NT2/D1 (cell line): ENCODE data around the gene SEC24D.
"Not testable (repeated sequence)": the region's sequence is repeated elsewhere in the genome, so short reads cannot be mapped to it uniquely, and the experiment has no call there.

Experiments used
- DNase-seq: peaks from one replicate; pipeline ENCODE4 v3.0.0-alpha.2; 2011; ENCODE audit warnings: low read depth, low spot score
- H3K27me3 ChIP-seq: 2 replicates; pipeline ENCODE4 v1.6.0; 2011; ENCODE audit warnings: mild to moderate bottlenecking; ENCODE audit not compliant: insufficient read length, insufficient read depth
- H3K36me3 ChIP-seq: 2 replicates; pipeline ENCODE4 v1.6.1; 2011; ENCODE audit warnings: mild to moderate bottlenecking, low read length, mixed read lengths; ENCODE audit not compliant: insufficient read depth, insufficient read length
- H3K4me1 ChIP-seq: 2 replicates; pipeline ENCODE4 v1.5.1; 2011; ENCODE audit not compliant: insufficient read depth, insufficient read length
- H3K4me3 ChIP-seq: 2 replicates; pipeline ENCODE4 v1.5.1; 2011; ENCODE audit warnings: low read depth; ENCODE audit not compliant: insufficient read length
- H3K9ac ChIP-seq: 2 replicates; pipeline ENCODE4 v1.6.0; 2011; ENCODE audit warnings: low read depth; ENCODE audit not compliant: insufficient read length
- H3K9me3 ChIP-seq: 2 replicates; pipeline ENCODE4 v1.5.1; 2011; ENCODE audit warnings: mild to moderate bottlenecking, low read length; ENCODE audit not compliant: insufficient read depth
- SUZ12 ChIP-seq: IDR thresholded peaks from 2 replicates; pipeline ENCODE4 v1.6.1; 2011; ENCODE audit not compliant: insufficient read length, insufficient read depth; ENCODE audit errors: extremely low read depth
- YY1 ChIP-seq: IDR thresholded peaks from 2 replicates; pipeline ENCODE4 v1.6.1; 2011; ENCODE audit not compliant: insufficient read length, insufficient read depth
- ZNF274 ChIP-seq: IDR thresholded peaks from 2 replicates; pipeline ENCODE4 v1.6.1; 2011; ENCODE audit warnings: mild to moderate bottlenecking, low read depth, low read length

SEC24D gene, protein sequence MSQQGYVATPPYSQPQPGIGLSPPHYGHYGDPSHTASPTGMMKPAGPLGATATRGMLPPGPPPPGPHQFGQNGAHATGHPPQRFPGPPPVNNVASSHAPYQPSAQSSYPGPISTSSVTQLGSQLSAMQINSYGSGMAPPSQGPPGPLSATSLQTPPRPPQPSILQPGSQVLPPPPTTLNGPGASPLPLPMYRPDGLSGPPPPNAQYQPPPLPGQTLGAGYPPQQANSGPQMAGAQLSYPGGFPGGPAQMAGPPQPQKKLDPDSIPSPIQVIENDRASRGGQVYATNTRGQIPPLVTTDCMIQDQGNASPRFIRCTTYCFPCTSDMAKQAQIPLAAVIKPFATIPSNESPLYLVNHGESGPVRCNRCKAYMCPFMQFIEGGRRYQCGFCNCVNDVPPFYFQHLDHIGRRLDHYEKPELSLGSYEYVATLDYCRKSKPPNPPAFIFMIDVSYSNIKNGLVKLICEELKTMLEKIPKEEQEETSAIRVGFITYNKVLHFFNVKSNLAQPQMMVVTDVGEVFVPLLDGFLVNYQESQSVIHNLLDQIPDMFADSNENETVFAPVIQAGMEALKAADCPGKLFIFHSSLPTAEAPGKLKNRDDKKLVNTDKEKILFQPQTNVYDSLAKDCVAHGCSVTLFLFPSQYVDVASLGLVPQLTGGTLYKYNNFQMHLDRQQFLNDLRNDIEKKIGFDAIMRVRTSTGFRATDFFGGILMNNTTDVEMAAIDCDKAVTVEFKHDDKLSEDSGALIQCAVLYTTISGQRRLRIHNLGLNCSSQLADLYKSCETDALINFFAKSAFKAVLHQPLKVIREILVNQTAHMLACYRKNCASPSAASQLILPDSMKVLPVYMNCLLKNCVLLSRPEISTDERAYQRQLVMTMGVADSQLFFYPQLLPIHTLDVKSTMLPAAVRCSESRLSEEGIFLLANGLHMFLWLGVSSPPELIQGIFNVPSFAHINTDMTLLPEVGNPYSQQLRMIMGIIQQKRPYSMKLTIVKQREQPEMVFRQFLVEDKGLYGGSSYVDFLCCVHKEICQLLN

DNA sequence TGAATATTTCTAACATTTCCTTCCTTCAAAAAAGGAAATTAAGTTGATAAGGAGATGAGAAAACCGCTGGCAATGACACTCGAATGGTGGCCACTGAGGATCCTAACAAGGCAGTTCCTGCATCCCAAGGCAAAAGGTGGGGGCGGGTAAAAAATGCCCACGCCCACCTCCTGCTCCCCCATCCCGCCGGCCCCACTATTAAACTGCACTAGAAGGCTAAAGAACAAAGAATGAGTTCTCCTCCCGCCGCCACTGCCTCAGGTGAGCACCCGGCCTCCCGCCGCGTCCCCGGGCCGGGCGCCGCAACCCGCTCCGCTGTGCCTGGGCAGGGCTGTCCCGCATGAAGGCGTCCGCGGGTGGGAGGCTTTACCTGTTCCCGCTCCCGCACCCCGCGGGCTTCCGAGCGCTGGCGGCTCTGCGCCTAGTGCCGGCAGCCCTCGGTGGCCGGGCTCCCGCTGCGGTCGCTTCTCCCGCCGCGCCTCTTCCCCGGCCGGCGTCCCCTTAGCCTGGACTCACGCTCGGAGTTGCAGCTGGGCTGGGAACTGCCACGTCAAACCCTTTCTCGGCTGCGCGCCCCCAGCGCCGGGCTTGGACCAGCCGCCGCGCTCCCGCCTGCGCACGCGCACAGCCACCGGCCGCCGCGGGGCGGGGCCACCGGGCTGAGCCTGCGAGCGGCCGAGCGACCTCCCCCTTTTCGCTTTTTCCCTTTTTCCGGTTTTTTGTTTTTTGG lies at the start of gene SEC24D:
TSS of gene SEC24D (minus strand) at position 556 of the 730 bp plus-strand sequence. CDS start 2,430 bp downstream, outside the sequence.
- Histone ChIP-seq H3K36me3 (peaks cover 24% of the 10 kb centered on the region), H3K9me3 (no peaks in the 10 kb centered on the region), H3K4me1 (no peaks in the 10 kb centered on the region), H3K4me3 (peak within 1 kb of the TSS; percentile 76), H3K9ac (peak within 1 kb of the TSS; percentile 89), H3K27me3 (no peaks in the 10 kb centered on the region)
- DNase-seq = peak; percentile 63
- TF ChIP-seq YY1 (no peak), ZNF274 (no peak), SUZ12 (no peak)

DNA sequence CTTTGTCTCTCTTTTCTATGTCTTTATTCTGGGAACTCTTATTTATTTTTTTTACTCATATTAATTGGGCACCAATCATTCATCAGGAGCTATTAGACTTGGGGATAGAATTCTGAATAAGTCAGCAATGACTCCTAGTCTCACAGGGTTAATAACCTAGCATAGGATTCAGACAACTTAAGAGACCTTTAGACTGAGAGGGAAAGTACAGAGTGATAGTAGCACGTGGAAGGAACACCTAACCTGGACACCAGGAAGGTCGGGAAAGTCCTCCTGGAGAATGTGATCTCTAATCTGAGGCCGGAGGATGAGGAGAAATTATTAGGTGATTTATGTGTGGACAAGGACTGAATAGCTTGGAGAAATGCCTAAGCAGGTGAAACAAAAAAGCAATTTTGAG lies 48.8 kb upstream of the SEC24D start:
- Histone ChIP-seq H3K36me3 (no peaks in the 10 kb centered on the region), H3K4me3 (no peak overlapping the region), H3K27me3 (peaks cover 7% of the 10 kb centered on the region), H3K9me3 (no peaks in the 10 kb centered on the region), H3K9ac (no peak overlapping the region), H3K4me1 (no peaks in the 10 kb centered on the region)
- no peak for DNase-seq
- TF ChIP-seq ZNF274 (no peak), SUZ12 (no peak), YY1 (no peak)

DNA sequence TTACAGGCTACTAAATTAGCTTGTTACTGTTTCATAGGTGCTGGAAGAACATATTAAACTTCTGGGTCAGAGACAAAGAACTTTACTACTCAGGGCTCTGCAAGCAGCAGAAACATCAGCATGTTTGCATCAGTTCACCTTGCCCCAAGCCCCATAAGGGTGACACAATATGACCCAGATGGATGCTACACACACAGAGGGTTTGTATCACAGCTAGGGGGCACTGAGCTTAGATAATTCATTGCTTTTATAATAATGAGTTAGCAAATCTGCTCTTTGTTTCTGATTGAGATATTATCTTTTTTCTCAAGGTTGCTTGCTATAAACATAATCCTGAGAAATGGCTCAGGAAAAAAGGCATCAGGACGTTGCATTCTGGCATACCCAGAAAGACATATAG lies 47.9 kb upstream of the SEC24D start:
- no peak for TF ChIP-seq YY1
- no peak for TF ChIP-seq SUZ12
- no peak for TF ChIP-seq ZNF274
- Histone ChIP-seq H3K27me3 (peaks cover under 1% of the 10 kb centered on the region), H3K4me3 (no peak overlapping the region), H3K9ac (no peak overlapping the region), H3K9me3 (peaks cover 3% of the 10 kb centered on the region; the same call in 1 of the 2 replicates), H3K36me3 (no peaks in the 10 kb centered on the region), H3K4me1 (no peaks in the 10 kb centered on the region)
- no peak for DNase-seq

DNA sequence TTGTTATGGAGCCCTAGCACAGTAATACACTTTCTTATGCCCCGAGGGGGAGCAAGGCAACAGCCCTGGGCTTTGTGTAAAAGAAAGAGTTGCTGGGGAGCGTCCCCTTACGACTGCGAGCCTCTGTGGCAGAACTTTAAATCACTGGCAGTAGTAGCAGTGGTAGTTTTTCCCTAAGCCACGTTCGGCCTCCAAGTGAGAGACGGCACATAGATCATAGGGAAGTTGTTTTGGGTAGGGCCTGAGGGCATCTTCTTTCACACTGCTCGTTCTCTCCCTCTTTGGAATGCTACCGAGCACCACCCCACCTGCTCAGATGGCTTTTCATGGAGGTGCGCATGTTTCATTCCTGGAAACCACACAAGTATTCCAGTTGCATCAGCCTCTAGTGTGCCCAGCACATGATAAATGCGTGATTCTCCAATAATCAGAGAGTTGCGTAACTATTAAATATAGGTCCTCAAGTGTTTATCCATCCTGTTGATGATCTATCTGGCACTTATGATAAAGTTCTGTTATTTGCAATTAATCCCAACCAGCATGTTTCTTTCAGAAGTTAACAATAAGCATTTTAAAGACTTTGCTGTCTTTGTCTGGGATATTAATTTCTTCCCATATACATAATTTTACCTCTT lies 45.7 kb upstream of the SEC24D start:
- Histone ChIP-seq H3K27me3 (no peaks in the 10 kb centered on the region), H3K9ac (no peak overlapping the region), H3K4me3 (no peak overlapping the region), H3K9me3 (peaks cover 13% of the 10 kb centered on the region; the same call in 1 of the 2 replicates), H3K4me1 (no peaks in the 10 kb centered on the region), H3K36me3 (no peaks in the 10 kb centered on the region)
- no peak for DNase-seq
- TF ChIP-seq YY1 (no peak), SUZ12 (no peak), ZNF274 (no peak)

- Histone ChIP-seq H3K27me3 (no peaks in the 10 kb centered on the region), H3K9me3 (peaks cover 13% of the 10 kb centered on the region; the same call in 1 of the 2 replicates), H3K36me3 (no peaks in the 10 kb centered on the region), H3K4me3 (no peak overlapping the region), H3K9ac (no peak overlapping the region), H3K4me1 (no peaks in the 10 kb centered on the region)
- TF ChIP-seq ZNF274 = no peak
- TF ChIP-seq YY1 = no peak
- no peak for TF ChIP-seq SUZ12
- DNase-seq = no peak
Observed at GRCh38 chr4:118879409-118879808, 43.5 kb upstream of the SEC24D start.

DNA sequence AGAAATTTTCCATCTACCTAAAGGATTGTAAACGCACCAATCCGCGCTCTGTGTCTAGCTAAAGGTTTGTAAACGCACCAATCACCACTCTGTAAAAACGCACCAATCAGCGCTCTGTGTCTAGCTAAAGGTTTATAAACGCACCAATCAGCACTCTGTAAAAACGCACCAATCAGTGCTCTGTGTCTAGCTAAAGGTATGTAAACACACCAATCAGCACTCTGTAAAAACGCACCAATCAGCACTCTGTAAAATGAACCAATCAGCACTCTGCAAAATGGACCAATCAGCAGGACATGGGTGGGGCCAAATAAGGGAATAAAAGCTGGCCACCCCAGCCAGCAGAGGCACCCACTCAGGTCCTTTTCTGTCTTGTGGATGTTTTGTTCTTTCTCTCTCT lies 42.6 kb upstream of the SEC24D start:
- peaks cover 13% of the 10 kb centered on the region; the same call in 1 of the 2 replicates for H3K9me3 ChIP-seq
- not testable (repeated sequence) for H3K27me3 ChIP-seq, H3K4me1 ChIP-seq, H3K9ac ChIP-seq, H3K36me3 ChIP-seq, H3K4me3 ChIP-seq, DNase-seq
